Calu3 (cell line): ENCODE data around the gene SND1. TPM values are rescaled to one million over a fixed set of nuclear protein-coding genes. Genes with fewer than 3 reads are reported as not detected.

Source experiments
- BruUV-seq: library from RNA; stranded (reverse); fragments of 400-500 nt; replicated peaks from 2 replicates; lab custom pipeline; 2021; lab: Mats Ljungman, UMichigan
- CTCF ChIA-PET: fragments of 300-600 bp; sonication (Branson Sonifier 250); formaldehyde crosslinking; loops from one replicate; lab custom pipeline; 2022; ENCODE audit warnings: antibody characterized with exemption; lab: Charles Lee
- DNase-seq: peaks from one replicate; pipeline ENCODE4 v3.0.0; 2022
- H3K27ac Mint-ChIP-seq: one replicate; pipeline ENCODE4 v1.8.0; 2022; ENCODE audit warnings: mixed read lengths; ENCODE audit not compliant: unreplicated experiment
- H3K27me3 Mint-ChIP-seq: one replicate; pipeline ENCODE4 v1.8.0; 2022; ENCODE audit warnings: mixed read lengths; ENCODE audit not compliant: unreplicated experiment
- H3K36me3 Mint-ChIP-seq: one replicate; pipeline ENCODE4 v1.8.0; 2022; ENCODE audit warnings: mild to moderate bottlenecking, moderate library complexity, mixed read lengths; ENCODE audit not compliant: insufficient read depth, unreplicated experiment
- H3K4me1 Mint-ChIP-seq: one replicate; pipeline ENCODE4 v1.8.0; 2022; ENCODE audit warnings: mild to moderate bottlenecking, low read depth, mixed read lengths; ENCODE audit not compliant: unreplicated experiment
- H3K4me3 Mint-ChIP-seq: one replicate; pipeline ENCODE4 v1.8.0; 2022; ENCODE audit warnings: mild to moderate bottlenecking, low read depth, moderate library complexity, mixed read lengths; ENCODE audit not compliant: unreplicated experiment
- H3K9me3 Mint-ChIP-seq: one replicate; pipeline ENCODE4 v1.8.0; 2022; ENCODE audit warnings: low read depth, mixed read lengths; ENCODE audit not compliant: unreplicated experiment
- CTCF ChIP-seq: fragments of 200-600 bp; IDR thresholded peaks from one replicate; pipeline ENCODE4 v1.8.0; 2022; ENCODE audit warnings: antibody characterized with exemption; ENCODE audit not compliant: unreplicated experiment
- intact Hi-C: fragments of 100-400 bp; cut with micrococcal nuclease; formaldehyde crosslinking; loops from one replicate; pipeline ENCODE4 v1.10.0; 2022; ENCODE audit not compliant: unreplicated experiment
- total RNA-seq: library from RNA; stranded (reverse); gene quantifications from 2 replicates; pipeline ENCODE4 v1.2.3, GENCODE V29; 2022

SND1 gene
- total RNA-seq, 1 experiment from 2014 or later, result 205 TPM

- CTCF ChIA-PET, result interaction anchor here (0.6 kb wide), 1 partner anchor 848 kb away, joined by 6 read pairs; no protein-coding TSS in a partner anchor
- no peaks in the 10 kb centered on the region for H3K9me3 Mint-ChIP-seq
- no peaks in the 10 kb centered on the region for H3K27me3 Mint-ChIP-seq
- intact Hi-C loops, result loop anchor here (5.0 kb wide), 1 partner anchor 169 kb away; no protein-coding TSS in a partner anchor
- no TSS peak for BruUV-seq
- H3K4me1 Mint-ChIP-seq, result peaks cover 17% of the 10 kb centered on the region
- no peak overlapping the region for H3K27ac Mint-ChIP-seq
- H3K4me3 Mint-ChIP-seq, result no peak overlapping the region
- no peak for DNase-seq
- peaks cover 6% of the 10 kb centered on the region for H3K36me3 Mint-ChIP-seq
- TF ChIP-seq CTCF, result no peak
Measured at GRCh38 chr7:128037880-128038619, 386.1 kb downstream of the SND1 start.

GRCh38 chr7:128039544-128039953 is 387.6 kb downstream of the SND1 start:
- intact Hi-C loops, result loop anchor here (5.0 kb wide), 1 partner anchor 168 kb away; no protein-coding TSS in a partner anchor
- BruUV-seq, result no TSS peak
- Mint-ChIP-seq H3K27ac (no peak overlapping the region), H3K4me3 (no peak overlapping the region), H3K27me3 (no peaks in the 10 kb centered on the region), H3K36me3 (peaks cover 6% of the 10 kb centered on the region), H3K4me1 (peaks cover 17% of the 10 kb centered on the region), H3K9me3 (no peaks in the 10 kb centered on the region)
- CTCF ChIA-PET, result no interaction called here
- DNase-seq, result no peak
- no peak for TF ChIP-seq CTCF

- Mint-ChIP-seq H3K27ac (no peak overlapping the region), H3K9me3 (no peaks in the 10 kb centered on the region), H3K4me3 (no peak overlapping the region), H3K4me1 (peaks cover 17% of the 10 kb centered on the region), H3K36me3 (peaks cover 6% of the 10 kb centered on the region), H3K27me3 (no peaks in the 10 kb centered on the region)
- intact Hi-C loops, result no loop called here
- no peak for DNase-seq
- CTCF ChIA-PET, result interaction anchor here (1.3 kb wide), 1 partner anchor 169 kb away, joined by 3 read pairs; no protein-coding TSS in a partner anchor
- TF ChIP-seq CTCF, result no peak
- no TSS peak for BruUV-seq
Measured at GRCh38 chr7:128040205-128040604, 388.2 kb downstream of the SND1 start.

- Mint-ChIP-seq H3K27me3 (no peaks in the 10 kb centered on the region), H3K9me3 (no peaks in the 10 kb centered on the region), H3K4me1 (peaks cover 17% of the 10 kb centered on the region), H3K4me3 (no peak overlapping the region), H3K36me3 (peaks cover 6% of the 10 kb centered on the region), H3K27ac (no peak overlapping the region)
- CTCF ChIA-PET, result interaction anchor here (0.5 to 1.3 kb wide), 3 partner anchors 20 to 706 kb away, joined by 3 to 4 read pairs (median 3); no protein-coding TSS in a partner anchor
- intact Hi-C loops, result no loop called here
- no peak for TF ChIP-seq CTCF
- no TSS peak for BruUV-seq
- peak; percentile 54 for DNase-seq
Measured at GRCh38 chr7:128041203-128041602, 389.2 kb downstream of the SND1 start.
